Stomach (tissue), 9 donors: ENCODE measurements around the gene SLC7A14. TPM values are rescaled to one million over a fixed set of nuclear protein-coding genes. Genes with fewer than 3 reads are reported as not detected.
A peak's percentile ranks its signal among the peaks of the same experiment; 100 is the strongest.

Experiments used
- DNase-seq, 2 donors: peaks; one replicate each; pipeline versions ENCODE4 v3.0.0 to v3.0.0-alpha.2; 2013 to 2019
- H3K27ac ChIP-seq, 5 donors: fragments of 200-600 bp in 4 of 5; sonication (generic) in 4 of 5; one replicate each; pipeline ENCODE4 v1.5.1; 2013 to 2019; ENCODE audit warnings: mild to moderate bottlenecking in 1 of 5, moderate library complexity in 1 of 5
- H3K27me3 ChIP-seq, 3 donors: fragments of 200-600 bp; sonication (generic); one replicate each; pipeline ENCODE4 v1.5.1; 2017 to 2019; ENCODE audit warnings: mixed run types in 1 of 3
- H3K36me3 ChIP-seq, 4 donors: fragments of 200-600 bp; sonication (generic); 1 replicate in 3 of 4; 2 replicates in 1 of 4; pipeline ENCODE4 v1.5.1; 2016 to 2019
- H3K4me1 ChIP-seq, 4 donors: fragments of 200-600 bp; sonication (generic); one replicate each; pipeline ENCODE4 v1.5.1; 2016 to 2019
- H3K4me3 ChIP-seq, 4 donors: fragments of 200-600 bp; sonication (generic) in 3 of 4; one replicate each; pipeline ENCODE4 v1.5.1; 2016 to 2019; ENCODE audit warnings: mild to moderate bottlenecking in 1 of 4
- H3K9me3 ChIP-seq, 4 donors: fragments of 200-600 bp; sonication (generic); one replicate each; pipeline ENCODE4 v1.5.1; 2016 to 2019
- EP300 ChIP-seq: sonication (generic); formaldehyde crosslinking; IDR thresholded peaks from one replicate; pipeline ENCODE4 v1.6.1; 2017; ENCODE audit warnings: antibody characterized with exemption
- POLR2A ChIP-seq, 4 donors: fragments of 450-650 bp; IDR thresholded peaks; one replicate each; pipeline ENCODE4 v1.6.1; 2016; ENCODE audit warnings: antibody characterized with exemption in 4 of 4, control low read depth in 2 of 4, mild to moderate bottlenecking in 1 of 4, moderate library complexity in 1 of 4
- POLR2AphosphoS5 ChIP-seq, 3 donors: sonication (generic); formaldehyde crosslinking; IDR thresholded peaks; one replicate each; pipeline ENCODE4 v1.6.1; 2016; ENCODE audit warnings: antibody characterized with exemption in 3 of 3
- WGBS, 5 donors: extraction: QIAGEN DNeasy Blood & Tissue Kit in 3 of 5; methylation state at CpG; one replicate each; pipeline versions ENCODE4 v1.1.5 to v1.1.7; 2013 to 2018; 5-methylcytosine and 5-hydroxymethylcytosine counted together
- intact Hi-C: fragments of 100-400 bp; cut with DNase I; formaldehyde crosslinking; loops from one replicate; pipeline ENCODE4 v1.15.1; 2023; ENCODE audit warnings: low total_unique reads
- polyA plus RNA-seq, 3 donors: library from polyadenylated mRNA; stranded (reverse); fragments of 200-250 nt; gene quantifications; one replicate each; pipeline ENCODE4 v1.2.3, GENCODE V29; 2013
- total RNA-seq, 5 donors: library from RNA; depleted of rRNA; stranded (reverse); fragments of >200 nt; gene quantifications; one replicate each; pipeline versions ENCODE4 v1.1.0 to v1.2.3, GENCODE V29; 2014 to 2016
- TF ChIP-seq, protein P1 (sequence below), 7 experiments: fragments of 450-650 bp in 4 of 7; fragments of 200-600 bp in 3 of 7; sonication (generic) in 3 of 7; IDR thresholded peaks; one replicate each; pipeline ENCODE4 v1.5.1; 2016 to 2019; ENCODE audit warnings: antibody characterized with exemption in 7 of 7, control low read depth in 2 of 7, mild to moderate bottlenecking in 1 of 7
- donor health status: healthy with polysubstance abuse.
- donor health status: Bipolar disorder and iron deficiency.
- donor health status: healthy.

The SLC7A14 gene
- total and polyA plus RNA-seq, 8 donors = 0.10 to 2.4 (median 0.43) TPM; not detected in 5

DNA sequence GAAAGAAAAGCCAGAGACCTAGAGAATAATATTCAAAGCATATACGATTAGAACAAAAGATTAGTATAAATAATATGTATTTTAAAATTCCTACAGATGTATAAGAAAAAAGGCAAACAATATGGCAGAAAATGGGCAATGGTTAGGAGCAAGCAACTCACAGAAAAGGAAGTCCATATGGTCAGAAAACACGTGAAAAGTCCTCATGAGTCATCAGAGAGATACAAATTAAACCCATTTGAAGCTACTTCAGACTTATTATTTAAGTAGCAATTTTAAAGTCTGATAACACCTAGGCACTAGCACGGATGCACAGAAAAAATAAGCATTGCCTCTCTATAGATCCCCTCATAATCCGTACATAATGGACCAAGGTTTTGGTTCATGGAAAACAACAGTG is 25.6 kb downstream of the SLC7A14 start:
- Histone ChIP-seq H3K27me3 (no peaks in the 10 kb centered on the region), H3K36me3 (no peaks in the 10 kb centered on the region), H3K9me3 (no peaks in the 10 kb centered on the region), H3K27ac (no peak overlapping the region), H3K4me3 (no peak overlapping the region), H3K4me1 (no peaks in the 10 kb centered on the region)
- WGBS, 5 donors = 66 to 79% (median 71%) methylated on average over 4 of the region's 4 CpGs
- no peak for DNase-seq
- intact Hi-C loops = no loop called here
- TF ChIP-seq EP300 (no peak), POLR2A (IDR thresholded peaks at IDR 0.05) (no peak), POLR2AphosphoS5 (IDR thresholded peaks at IDR 0.05) (no peak)
- TF ChIP-seq, protein P1, sequence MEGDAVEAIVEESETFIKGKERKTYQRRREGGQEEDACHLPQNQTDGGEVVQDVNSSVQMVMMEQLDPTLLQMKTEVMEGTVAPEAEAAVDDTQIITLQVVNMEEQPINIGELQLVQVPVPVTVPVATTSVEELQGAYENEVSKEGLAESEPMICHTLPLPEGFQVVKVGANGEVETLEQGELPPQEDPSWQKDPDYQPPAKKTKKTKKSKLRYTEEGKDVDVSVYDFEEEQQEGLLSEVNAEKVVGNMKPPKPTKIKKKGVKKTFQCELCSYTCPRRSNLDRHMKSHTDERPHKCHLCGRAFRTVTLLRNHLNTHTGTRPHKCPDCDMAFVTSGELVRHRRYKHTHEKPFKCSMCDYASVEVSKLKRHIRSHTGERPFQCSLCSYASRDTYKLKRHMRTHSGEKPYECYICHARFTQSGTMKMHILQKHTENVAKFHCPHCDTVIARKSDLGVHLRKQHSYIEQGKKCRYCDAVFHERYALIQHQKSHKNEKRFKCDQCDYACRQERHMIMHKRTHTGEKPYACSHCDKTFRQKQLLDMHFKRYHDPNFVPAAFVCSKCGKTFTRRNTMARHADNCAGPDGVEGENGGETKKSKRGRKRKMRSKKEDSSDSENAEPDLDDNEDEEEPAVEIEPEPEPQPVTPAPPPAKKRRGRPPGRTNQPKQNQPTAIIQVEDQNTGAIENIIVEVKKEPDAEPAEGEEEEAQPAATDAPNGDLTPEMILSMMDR (IDR thresholded peaks at IDR 0.05) = no peak

DNA sequence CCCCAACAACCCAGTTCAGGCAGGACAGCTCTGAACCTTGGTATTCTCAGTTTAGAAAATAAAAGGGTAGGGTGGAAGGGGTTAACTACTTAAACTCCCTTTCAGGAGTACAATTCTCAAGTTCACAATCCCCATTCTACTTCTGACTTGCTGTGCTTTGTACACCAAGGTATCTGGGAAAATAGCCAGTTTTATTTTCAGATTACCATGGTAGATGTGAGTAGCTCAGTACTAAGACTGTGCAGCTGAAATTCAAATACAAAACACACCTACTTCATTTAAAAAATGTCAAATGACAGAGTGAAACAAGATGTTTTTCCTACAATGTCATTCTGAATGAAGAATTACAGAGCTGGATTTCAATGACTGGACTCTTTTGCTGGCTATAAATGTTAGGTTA is 27.4 kb downstream of the SLC7A14 start:
- Histone ChIP-seq H3K4me3 (no peak overlapping the region), H3K27ac (no peak overlapping the region), H3K9me3 (no peaks in the 10 kb centered on the region), H3K4me1 (no peaks in the 10 kb centered on the region), H3K36me3 (no peaks in the 10 kb centered on the region), H3K27me3 (no peaks in the 10 kb centered on the region)
- DNase-seq = no peak
- intact Hi-C loops = no loop called here
- TF ChIP-seq POLR2A (IDR thresholded peaks at IDR 0.05) (no peak), EP300 (no peak), POLR2AphosphoS5 (IDR thresholded peaks at IDR 0.05) (no peak)
- TF ChIP-seq, protein P1 (IDR thresholded peaks at IDR 0.05) = no peak

DNA sequence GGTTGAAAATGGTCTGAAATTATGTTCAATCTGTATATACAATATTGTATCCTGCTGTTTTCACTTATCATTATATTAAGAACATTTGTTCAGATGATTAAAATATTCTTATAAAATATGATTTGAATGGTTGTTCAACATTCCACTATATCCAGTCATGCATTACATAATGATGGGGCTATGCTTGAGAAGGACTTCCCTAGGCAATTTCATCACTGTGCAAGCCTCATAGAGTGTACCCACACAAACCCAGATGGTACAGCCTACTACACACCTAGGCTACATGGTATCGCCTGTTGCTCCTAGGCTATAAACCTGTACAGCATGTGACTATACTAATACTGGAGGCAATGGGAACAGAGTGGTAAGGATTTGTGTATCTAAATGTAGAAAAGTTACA is 30.5 kb downstream of the SLC7A14 start:
- DNase-seq = no peak
- TF ChIP-seq POLR2AphosphoS5 (IDR thresholded peaks at IDR 0.05) = no peak
- no peak for TF ChIP-seq POLR2A (IDR thresholded peaks at IDR 0.05)
- TF ChIP-seq, protein P1 (IDR thresholded peaks at IDR 0.05) = no peak
- TF ChIP-seq EP300 = no peak
- Histone ChIP-seq H3K9me3 (no peaks in the 10 kb centered on the region), H3K4me1 (no peaks in the 10 kb centered on the region), H3K27ac (no peak overlapping the region), H3K4me3 (no peak overlapping the region), H3K36me3 (no peaks in the 10 kb centered on the region), H3K27me3 (no peaks in the 10 kb centered on the region)
- WGBS, 5 donors = 93 to 100% (median 96%) methylated on average over 1 of the region's 1 CpG
- intact Hi-C loops = no loop called here

DNA sequence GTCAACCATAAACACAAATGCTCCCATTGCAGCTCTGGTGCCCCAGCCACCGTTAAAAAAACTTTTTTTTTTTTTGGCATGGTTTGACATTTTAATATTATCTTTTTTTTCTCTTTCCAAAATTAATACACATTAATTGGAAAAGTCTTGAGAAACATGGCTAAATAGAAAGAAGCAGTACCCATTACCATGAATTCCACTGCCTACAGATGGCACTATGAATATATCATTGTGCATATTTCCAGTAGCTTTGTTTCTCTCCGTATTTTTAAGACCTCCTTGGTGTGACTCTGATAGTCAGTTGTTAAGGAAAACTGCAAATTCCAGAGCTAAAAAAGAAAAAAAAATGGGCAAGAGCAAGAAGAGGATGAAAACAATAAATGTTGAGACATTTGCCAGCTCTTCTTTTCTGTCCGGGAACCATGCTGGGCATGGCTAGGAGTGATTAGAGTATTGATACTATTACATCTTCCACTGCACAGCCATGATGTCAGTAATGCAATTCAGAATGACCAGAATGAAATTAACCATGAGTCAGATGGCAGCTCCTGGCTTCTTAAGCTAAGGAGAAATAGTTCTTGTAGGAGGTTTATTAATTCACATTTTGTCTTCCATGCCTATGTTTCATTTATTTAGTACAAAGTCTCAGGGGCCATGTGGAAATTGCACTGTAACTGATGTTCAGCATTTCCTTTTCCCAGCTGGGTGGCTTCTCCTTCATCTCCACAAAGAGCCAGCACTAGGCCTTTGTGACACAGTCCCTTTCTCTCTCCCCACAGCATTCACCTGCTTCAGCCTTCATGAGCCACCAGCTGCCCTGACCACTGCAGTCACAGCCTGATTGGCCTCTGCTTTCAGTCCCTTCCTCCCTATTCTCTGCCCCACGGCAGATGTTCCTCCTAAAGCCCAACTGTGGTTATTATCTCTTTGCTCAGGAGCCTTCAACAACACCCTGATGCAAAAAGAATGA is 31.8 kb downstream of the SLC7A14 start:
- WGBS, 5 donors = 66 to 71% (median 68%) methylated on average over 4 of the region's 4 CpGs
- H3K27me3 ChIP-seq = no peaks in the 10 kb centered on the region
- H3K9me3 ChIP-seq = no peaks in the 10 kb centered on the region
- intact Hi-C loops = no loop called here
- TF ChIP-seq POLR2AphosphoS5 (IDR thresholded peaks at IDR 0.05) (no peak), EP300 (no peak), POLR2A (IDR thresholded peaks at IDR 0.05) (no peak)
- TF ChIP-seq, protein P1 (IDR thresholded peaks at IDR 0.05) = no peak
- no peak overlapping the region for H3K4me3 ChIP-seq
- no peaks in the 10 kb centered on the region for H3K36me3 ChIP-seq
- no peak overlapping the region for H3K27ac ChIP-seq
- DNase-seq = peak in 1 of 2 donors; percentile 18
- H3K4me1 ChIP-seq = no peaks in the 10 kb centered on the region
